GM12874 (cell line): ENCODE data around the gene CREBL2.

Source experiments
- TF ChIP-seq, protein P1 (sequence below): IDR thresholded peaks from 2 replicates; pipeline ENCODE4 v1.5.1; 2011; ENCODE audit warnings: low read depth, mild to moderate bottlenecking, control low read depth, low read length, moderate library complexity; ENCODE audit not compliant: insufficient read depth

CREBL2 gene

DNA sequence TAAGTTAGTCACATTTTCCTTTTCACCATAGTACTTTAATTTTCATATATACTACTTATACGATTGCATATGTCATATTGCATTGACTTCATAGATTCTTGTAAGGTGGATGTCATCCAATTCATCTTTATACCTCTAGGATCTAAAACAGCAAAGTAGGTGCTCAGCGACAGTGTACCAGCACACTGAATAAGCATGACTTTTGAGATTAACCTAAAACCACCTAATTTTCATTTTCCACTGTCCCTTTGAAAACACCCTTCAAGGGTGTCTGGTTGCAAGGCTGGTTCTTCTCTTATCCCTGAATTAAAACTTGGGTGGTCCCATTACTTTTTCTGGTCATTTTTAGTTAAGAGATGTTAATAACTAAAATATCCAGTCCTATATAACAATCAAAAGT, 79.9 kb downstream of the CREBL2 start:
- TF ChIP-seq, protein P1, sequence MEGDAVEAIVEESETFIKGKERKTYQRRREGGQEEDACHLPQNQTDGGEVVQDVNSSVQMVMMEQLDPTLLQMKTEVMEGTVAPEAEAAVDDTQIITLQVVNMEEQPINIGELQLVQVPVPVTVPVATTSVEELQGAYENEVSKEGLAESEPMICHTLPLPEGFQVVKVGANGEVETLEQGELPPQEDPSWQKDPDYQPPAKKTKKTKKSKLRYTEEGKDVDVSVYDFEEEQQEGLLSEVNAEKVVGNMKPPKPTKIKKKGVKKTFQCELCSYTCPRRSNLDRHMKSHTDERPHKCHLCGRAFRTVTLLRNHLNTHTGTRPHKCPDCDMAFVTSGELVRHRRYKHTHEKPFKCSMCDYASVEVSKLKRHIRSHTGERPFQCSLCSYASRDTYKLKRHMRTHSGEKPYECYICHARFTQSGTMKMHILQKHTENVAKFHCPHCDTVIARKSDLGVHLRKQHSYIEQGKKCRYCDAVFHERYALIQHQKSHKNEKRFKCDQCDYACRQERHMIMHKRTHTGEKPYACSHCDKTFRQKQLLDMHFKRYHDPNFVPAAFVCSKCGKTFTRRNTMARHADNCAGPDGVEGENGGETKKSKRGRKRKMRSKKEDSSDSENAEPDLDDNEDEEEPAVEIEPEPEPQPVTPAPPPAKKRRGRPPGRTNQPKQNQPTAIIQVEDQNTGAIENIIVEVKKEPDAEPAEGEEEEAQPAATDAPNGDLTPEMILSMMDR: no peak

DNA sequence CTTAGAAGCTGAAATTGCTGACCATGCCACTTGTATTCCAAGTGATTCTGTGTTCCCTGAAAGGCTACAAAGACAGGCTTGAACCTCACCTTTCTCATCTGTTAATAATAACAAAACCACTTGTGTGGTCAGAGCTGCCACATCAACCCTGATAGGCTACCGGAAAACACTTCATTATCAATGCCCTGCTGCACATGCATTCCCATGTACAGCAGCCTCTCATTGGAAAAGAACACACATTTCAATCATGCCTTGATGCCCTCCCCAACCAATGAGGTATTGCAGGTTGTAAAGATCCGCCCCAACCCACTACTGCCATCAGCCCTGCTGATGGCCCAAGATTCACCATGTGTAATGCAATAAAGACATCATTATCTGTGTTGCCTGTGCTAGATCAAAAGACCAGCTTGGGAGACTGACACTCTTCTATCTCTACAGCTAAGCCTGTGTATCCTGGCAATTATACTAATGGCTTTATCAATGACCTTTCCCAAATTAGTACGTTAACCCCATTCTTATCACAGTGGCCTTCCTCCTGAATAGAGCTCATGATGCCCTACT, 81.5 kb downstream of the CREBL2 start:
- TF ChIP-seq, protein P1: no peak
